Adrenal gland (tissue), 5 donors: ENCODE data around the gene MAD1L1.

ENCODE experiments used
- CTCF ChIP-seq, 6 experiments: fragments of 450-650 bp in 4 of 6; fragments of 200-600 bp in 2 of 6; sonication (generic) in 1 of 6; IDR thresholded peaks; 1 replicate in 5 of 6; 2 replicates in 1 of 6; pipeline versions ENCODE4 v1.5.1 to v1.8.0; 2016 to 2021; ENCODE audit warnings: antibody characterized with exemption in 6 of 6, mild to moderate bottlenecking in 2 of 6, moderate library complexity in 1 of 6
- POLR2A ChIP-seq, 2 donors: fragments of 450-650 bp; IDR thresholded peaks; one replicate each; pipeline ENCODE4 v1.6.1; 2017; ENCODE audit warnings: antibody characterized with exemption in 2 of 2, mild to moderate bottlenecking in 2 of 2, moderate library complexity in 1 of 2
- donor health status: DM: no; HTN: no; CAD: no.

GRCh38 chr7:2272031-2272430 lies 39.3 kb upstream of the MAD1L1 start:
- TF ChIP-seq CTCF (IDR thresholded peaks at IDR 0.05): no peak
- TF ChIP-seq POLR2A (IDR thresholded peaks at IDR 0.05): no peak
